H1 (cell line): ENCODE measurements around the gene ZNF845. TPM values are rescaled to one million over a fixed set of nuclear protein-coding genes. Genes with fewer than 3 reads are reported as not detected.
A peak's percentile ranks its signal among the peaks of the same experiment; 100 is the strongest.

Experiments used
- CTCF ChIA-PET: fragments of 300-600 bp; sonication (Branson Sonifier 250); formaldehyde crosslinking; loops from one replicate; lab custom pipeline; 2021; ENCODE audit not compliant: partially characterized antibody; lab: Charles Lee
- POLR2A ChIA-PET: fragments of 300-600 bp; sonication (Branson Sonifier 250); formaldehyde crosslinking; loops from one replicate; lab custom pipeline; 2021; ENCODE audit warnings: inconsistent platforms; ENCODE audit not compliant: partially characterized antibody; lab: Charles Lee
- DNase-seq, 2 experiments: peaks; one replicate each; pipeline versions ENCODE4 v3.0.0 to v3.0.0-alpha.2; 2010 to 2022; ENCODE audit warnings: low spot score in 2 of 2, low read depth in 1 of 2, mixed read lengths in 1 of 2
- FAIRE-seq: peaks from 2 replicates; lab custom pipeline; 2011; peaks lifted over from hg19 to GRCh38; lab: Jason Lieb, UNC
- H2AFZ ChIP-seq: 2 replicates; pipeline ENCODE4 v1.8.1; 2012; ENCODE audit warnings: low read length, inconsistent platforms
- H2AK5ac ChIP-seq: 2 replicates; pipeline ENCODE4 v1.6.1; 2013; ENCODE audit warnings: low read depth, low read length
- H2BK120ac ChIP-seq: replicated peaks from 2 replicates; pipeline ENCODE3; 2013; ENCODE audit warnings: low read depth, low read length, inconsistent platforms
- H2BK12ac ChIP-seq: 2 replicates; pipeline ENCODE4 v1.6.1; 2013; ENCODE audit warnings: low read depth, low read length
- H2BK15ac ChIP-seq: 2 replicates; pipeline ENCODE4 v1.6.1; 2013; ENCODE audit warnings: low read length
- H2BK20ac ChIP-seq: 2 replicates; pipeline ENCODE4 v1.6.1; 2013; ENCODE audit warnings: low read length
- H2BK5ac ChIP-seq: 2 replicates; pipeline ENCODE4 v1.6.1; 2013; ENCODE audit warnings: low read depth, low read length
- H3K14ac ChIP-seq: 2 replicates; pipeline ENCODE4 v1.6.1; 2013; ENCODE audit warnings: inconsistent platforms; ENCODE audit not compliant: insufficient read length
- H3K18ac ChIP-seq: 2 replicates; pipeline ENCODE4 v1.6.1; 2013; ENCODE audit warnings: low read length; ENCODE audit errors: extremely low read depth
- H3K23ac ChIP-seq: 2 replicates; pipeline ENCODE4 v1.6.1; 2013; ENCODE audit warnings: inconsistent platforms; ENCODE audit not compliant: insufficient read length
- H3K23me2 ChIP-seq: 2 replicates; pipeline ENCODE4 v1.6.1; 2013; ENCODE audit warnings: low read depth, low read length
- H3K27ac ChIP-seq: 2 replicates; pipeline ENCODE4 v1.6.1; 2011; ENCODE audit warnings: low read depth, low read length, inconsistent platforms
- H3K27me3 ChIP-seq, 4 experiments: replicated peaks in 1 of 4; 1 replicate in 1 of 4; 2 replicates in 3 of 4; pipeline versions ENCODE4 v1.6.1 to v1.8.1; 2011 to 2013; ENCODE audit warnings: low read length in 3 of 4, mild to moderate bottlenecking in 3 of 4, inconsistent platforms in 2 of 4, mixed read lengths in 2 of 4, moderate library complexity in 1 of 4; ENCODE audit not compliant: control insufficient read depth in 3 of 4, insufficient read depth in 3 of 4; ENCODE audit errors: extremely low read depth in 1 of 4
- H3K36me3 ChIP-seq, 4 experiments: 2 replicates each; pipeline versions ENCODE4 v1.6.1 to v1.8.1; 2011 to 2013; ENCODE audit warnings: mild to moderate bottlenecking in 4 of 4, low read length in 3 of 4, moderate library complexity in 2 of 4, control low read depth in 1 of 4, inconsistent platforms in 1 of 4; ENCODE audit not compliant: insufficient read depth in 4 of 4, control insufficient read depth in 2 of 4
- H3K4ac ChIP-seq: replicated peaks from 2 replicates; pipeline ENCODE3; 2013; ENCODE audit warnings: low read length, low read depth, mixed read lengths, inconsistent platforms; ENCODE audit not compliant: insufficient read length
- H3K4me1 ChIP-seq, 4 experiments: replicated peaks in 1 of 4; 1 replicate in 1 of 4; 2 replicates in 3 of 4; pipeline versions ENCODE4 v1.6.1 to v1.8.1; 2011 to 2013; ENCODE audit warnings: low read length in 3 of 4, inconsistent platforms in 2 of 4, mixed read lengths in 1 of 4; ENCODE audit not compliant: insufficient read depth in 4 of 4, control insufficient read depth in 3 of 4
- H3K4me2 ChIP-seq, 2 experiments: 2 replicates each; pipeline versions ENCODE4 v1.6.1 to v1.8.1; 2011 to 2013; ENCODE audit warnings: low read depth in 2 of 2, low read length in 2 of 2, control low read depth in 1 of 2, inconsistent platforms in 1 of 2, mild to moderate bottlenecking in 1 of 2; ENCODE audit not compliant: insufficient read depth in 1 of 2
- H3K4me3 ChIP-seq, 4 experiments: fragments of 200-600, 300-600 bp in 1 of 4; sonication (generic), shearing (Covaris generic), sonication (Bioruptor Twin) in 1 of 4; 2 replicates each; pipeline versions ENCODE4 v1.5.1 to v1.8.1; 2011 to 2016; ENCODE audit warnings: low read length in 4 of 4, low read depth in 3 of 4, control low read depth in 2 of 4, inconsistent platforms in 2 of 4, mild to moderate bottlenecking in 2 of 4, mixed read lengths in 1 of 4, moderate library complexity in 1 of 4; ENCODE audit not compliant: insufficient read depth in 2 of 4; ENCODE audit errors: extremely low read depth in 1 of 4
- H3K56ac ChIP-seq: replicated peaks from 2 replicates; pipeline ENCODE3; 2013; ENCODE audit warnings: low read depth, mild to moderate bottlenecking, mixed read lengths, low read length, inconsistent platforms; ENCODE audit not compliant: insufficient read length
- H3K79me1 ChIP-seq: 2 replicates; pipeline ENCODE4 v1.6.1; 2013; ENCODE audit warnings: low read depth, low read length, control low read depth
- H3K79me2 ChIP-seq, 2 experiments: 2 replicates each; pipeline versions ENCODE4 v1.6.1 to v1.8.1; 2012 to 2013; ENCODE audit warnings: low read length in 2 of 2, mild to moderate bottlenecking in 2 of 2, inconsistent platforms in 1 of 2; ENCODE audit not compliant: insufficient read depth in 2 of 2, control insufficient read depth in 1 of 2
- H3K9ac ChIP-seq, 4 experiments: replicated peaks in 1 of 4; 1 replicate in 1 of 4; 2 replicates in 3 of 4; pipeline versions ENCODE4 v1.6.1 to v1.8.1; 2011 to 2013; ENCODE audit warnings: low read depth in 3 of 4, low read length in 3 of 4, control low read depth in 2 of 4, mild to moderate bottlenecking in 2 of 4, moderate library complexity in 2 of 4, inconsistent platforms in 1 of 4; ENCODE audit errors: extremely low read depth in 1 of 4
- H3K9me3 ChIP-seq, 2 experiments: 2 replicates each; pipeline versions ENCODE4 v1.6.1 to v1.8.1; 2012 to 2013; ENCODE audit warnings: mild to moderate bottlenecking in 2 of 2, moderate library complexity in 2 of 2, control low read depth in 1 of 2, inconsistent platforms in 1 of 2, low read depth in 1 of 2, low read length in 1 of 2, mixed read lengths in 1 of 2; ENCODE audit not compliant: insufficient read depth in 2 of 2
- H4K20me1 ChIP-seq, 2 experiments: replicated peaks in 1 of 2; 2 replicates each; pipeline versions ENCODE3 to v1.8.1; 2011 to 2013; ENCODE audit warnings: inconsistent platforms in 2 of 2, low read length in 2 of 2, mild to moderate bottlenecking in 1 of 2; ENCODE audit not compliant: insufficient read depth in 2 of 2, control insufficient read depth in 1 of 2
- H4K5ac ChIP-seq: 2 replicates; pipeline ENCODE4 v1.6.1; 2013; ENCODE audit warnings: low read length, low read depth, mixed read lengths, inconsistent platforms; ENCODE audit not compliant: insufficient read length
- H4K8ac ChIP-seq: 2 replicates; pipeline ENCODE4 v1.8.0; 2013; ENCODE audit warnings: mild to moderate bottlenecking, moderate library complexity, low read length, inconsistent platforms; ENCODE audit not compliant: insufficient read depth; ENCODE audit errors: extremely low read depth
- H4K91ac ChIP-seq: replicated peaks from 2 replicates; pipeline ENCODE3; 2013; ENCODE audit warnings: low read length, mixed read lengths, inconsistent platforms; ENCODE audit not compliant: insufficient read length
- ASH2L ChIP-seq: fragments of 200-600, 300-600 bp; sonication (generic); IDR thresholded peaks from one replicate; pipeline ENCODE4 v1.7.1; 2017; ENCODE audit warnings: low read length
- BCL11A ChIP-seq, 2 experiments: IDR thresholded peaks; one replicate each; pipeline ENCODE4 v1.6.1; 2011; ENCODE audit warnings: low read depth in 2 of 2, low read length in 2 of 2, mild to moderate bottlenecking in 2 of 2
- BRCA1 ChIP-seq: IDR thresholded peaks from 2 replicates; pipeline ENCODE4 v1.6.1; 2012; ENCODE audit warnings: low read depth, low read length, improper control_type of control experiment
- CHD2 ChIP-seq: IDR thresholded peaks from 2 replicates; pipeline ENCODE4 v1.6.1; 2012; ENCODE audit warnings: low read length, improper control_type of control experiment
- CREB1 ChIP-seq: IDR thresholded peaks from 2 replicates; pipeline ENCODE4 v1.6.1; 2012; ENCODE audit warnings: inconsistent platforms
- EP300 ChIP-seq, 2 experiments: IDR thresholded peaks; 1 replicate in 1 of 2; 2 replicates in 1 of 2; pipeline ENCODE4 v1.6.1; 2011 to 2012; ENCODE audit warnings: low read depth in 2 of 2, low read length in 2 of 2, mild to moderate bottlenecking in 2 of 2, borderline replicate concordance in 1 of 2, inconsistent platforms in 1 of 2, moderate library complexity in 1 of 2
- GTF2F1 ChIP-seq: IDR thresholded peaks from 2 replicates; pipeline ENCODE4 v1.6.1; 2012; ENCODE audit warnings: low read depth, low read length, improper control_type of control experiment, borderline replicate concordance
- JUN ChIP-seq: IDR thresholded peaks from 2 replicates; pipeline ENCODE4 v1.6.1; 2011; ENCODE audit warnings: low read depth, mild to moderate bottlenecking, improper control_type of control experiment, low read length
- KDM1A ChIP-seq: fragments of 200-600, 300-600 bp; sonication (generic); IDR thresholded peaks from 2 replicates; pipeline ENCODE4 v1.7.1; 2016; ENCODE audit warnings: mild to moderate bottlenecking, low read length, borderline replicate concordance
- RNF2 ChIP-seq: fragments of 200-900, 300-1000 bp; sonication (generic); IDR thresholded peaks from 2 replicates; pipeline ENCODE4 v1.7.1; 2016; ENCODE audit warnings: borderline replicate concordance, low read depth, mild to moderate bottlenecking, antibody characterized with exemption, low read length; ENCODE audit not compliant: poor library complexity, severe bottlenecking; ENCODE audit errors: missing control alignments
- SP4 ChIP-seq: IDR thresholded peaks from 2 replicates; pipeline ENCODE4 v1.6.1; 2012; ENCODE audit warnings: low read length, inconsistent platforms
- TAF1 ChIP-seq: IDR thresholded peaks from 2 replicates; pipeline ENCODE4 v1.6.1; 2011; ENCODE audit warnings: mild to moderate bottlenecking, low read depth, low read length
- TAF7 ChIP-seq: optimal IDR thresholded peaks from 2 replicates; pipeline ENCODE3; 2011; ENCODE audit warnings: low read depth, mild to moderate bottlenecking, inconsistent platforms, low read length, moderate library complexity, borderline replicate concordance
- ZNF274 ChIP-seq: IDR thresholded peaks from 2 replicates; pipeline ENCODE4 v1.7.0; 2012; ENCODE audit warnings: low read length, borderline replicate concordance; ENCODE audit errors: extremely low read depth
- WGBS, 2 experiments: shearing (Covaris generic) in 1 of 2; methylation state at CpG; one replicate each; pipeline versions ENCODE4 v1.1.6 to v1.1.7; 2013 to 2015; ENCODE audit warnings: low lambda C conversion rate in 2 of 2, mixed read lengths in 2 of 2, inconsistent platforms in 1 of 2, low coverage in 1 of 2, missing lambda C conversion rate in 1 of 2; ENCODE audit not compliant: insufficient replicate concordance in 2 of 2, insufficient coverage in 1 of 2, insufficient read length in 1 of 2; ENCODE audit errors: extremely low coverage in 1 of 2, missing lambda C conversion rate in 1 of 2; 5-methylcytosine and 5-hydroxymethylcytosine counted together
- polyA plus RNA-seq, 7 experiments: library from polyadenylated mRNA; depleted of rRNA in 3 of 7; stranded (reverse) in 5 of 7; unstranded in 2 of 7; fragments of >200 nt in 5 of 7; fragments of 200-250 nt in 2 of 7; gene quantifications; 1 replicate in 5 of 7; 2 replicates in 1 of 7; 4 replicates in 1 of 7; pipeline versions ENCODE4 v1.2.1 to v1.2.3, GENCODE V29; 2011 to 2013; ENCODE audit warnings: missing spikeins in 2 of 7, mixed read lengths in 2 of 7
- total RNA-seq: library from RNA; stranded (reverse); fragmentation: NEBNext Ultra II Directional; extraction: Animal tissue kit (Norgen Biotek cat#: 25700); gene quantifications from 2 replicates; pipeline ENCODE4 v1.2.1, GENCODE V29; 2021

The ZNF845 gene
- total and polyA plus RNA-seq, 2 of the 8 experiments (the other 6 are each of a cell fraction or from before 2014, with no cell fraction given), result 3.6 to 22.5 TPM

DNA sequence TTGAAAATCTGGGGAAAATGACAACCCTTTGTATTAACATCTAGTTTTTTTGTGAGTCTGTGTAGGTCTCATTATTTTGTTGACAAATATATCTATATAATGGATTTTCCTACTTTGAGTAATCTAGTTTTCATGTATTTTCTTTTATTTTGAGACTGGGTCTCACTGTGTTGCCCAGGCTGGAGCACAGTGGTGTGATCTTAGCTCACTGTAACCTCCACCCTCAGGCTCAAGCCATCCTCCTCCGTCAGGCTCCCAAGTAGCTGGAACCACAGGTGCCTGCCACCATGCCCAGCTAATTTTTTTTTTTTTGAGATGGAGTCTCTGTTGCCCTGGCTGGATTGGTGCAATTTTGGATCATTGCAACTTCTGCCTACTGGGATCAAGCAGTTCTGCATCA lies 41.2 kb downstream of the ZNF845 start:
- 92% methylated on average over 1 of the region's 1 CpG; no CpG with 5 or more reads in 1 of the 2 experiments for WGBS, 2 experiments

More for the DNA sequence above, 41.2 kb downstream of the ZNF845 start:
- Histone ChIP-seq H3K4me1 (peaks cover 0 to 2% (median 0%) of the 10 kb centered on the region in 4 experiments; a peak in 2 of 7 replicates), H4K20me1 (no peaks in the 10 kb centered on the region), H3K23ac (no peak overlapping the region), H3K79me1 (no peaks in the 10 kb centered on the region; the same call in 1 of the 2 replicates), H2AK5ac (0 out of 2 replicates have a peak overlapping the region, but pooled peaks have one; percentile 53), H4K5ac (no peak overlapping the region), H3K23me2 (no peaks in the 10 kb centered on the region), H3K79me2 (peaks cover 0 to 11% of the 10 kb centered on the region in 2 experiments; a peak in 1 of 4 replicates), H4K8ac (no peak overlapping the region), H2BK5ac (peak overlapping the region; percentile 68; the same call in 1 of the 2 replicates), H3K4ac (no peak overlapping the region), H2BK12ac (peak overlapping the region; percentile 55; the same call in 1 of the 2 replicates), H3K4me2 (no peak overlapping the region), H2BK120ac (no peak overlapping the region), H3K9me3 (no peaks in the 10 kb centered on the region), H3K14ac (no peak overlapping the region), H3K4me3 (no peak overlapping the region), H3K27me3 (no peaks in the 10 kb centered on the region), H2AFZ (no peak overlapping the region), H3K18ac (0 out of 2 replicates have a peak overlapping the region, but pooled peaks have one; percentile 0), H3K27ac (no peak overlapping the region), H4K91ac (peak overlapping the region; percentile 65), H2BK15ac (no peak overlapping the region), H3K56ac (no peak overlapping the region), H3K9ac (no peak overlapping the region), H2BK20ac (no peak overlapping the region), H3K36me3 (peaks cover 4 to 50% (median 28%) of the 10 kb centered on the region in 4 experiments; a peak in 7 of 8 replicates)
- FAIRE-seq, result no peak
- ChIA-PET CTCF (interaction anchor here (0.7 to 1.1 kb wide), 4 partner anchors 11 to 179 kb away, joined by 3 read pairs; no protein-coding TSS in a partner anchor), POLR2A (no interaction called here)
- TF ChIP-seq BCL11A (IDR thresholded peaks at IDR 0.05; ENCODE audit: low read depth in 2 of 2, low read length in 2 of 2), result no peak
- no peak for TF ChIP-seq JUN
- no peak for TF ChIP-seq SP4
- no peak for TF ChIP-seq BRCA1
- TF ChIP-seq ZNF274, result no peak
- TF ChIP-seq TAF7, result no peak
- no peak for TF ChIP-seq GTF2F1
- TF ChIP-seq KDM1A, result no peak
- TF ChIP-seq EP300 (IDR thresholded peaks at IDR 0.05; ENCODE audit: borderline replicate concordance in 1 of 2, low read depth in 2 of 2, low read length in 2 of 2), result no peak
- TF ChIP-seq CHD2, result no peak
- TF ChIP-seq ASH2L, result no peak
- TF ChIP-seq CREB1, result no peak
- no peak for TF ChIP-seq TAF1
- no peak for TF ChIP-seq RNF2
- DNase-seq, result no peak
